Sciatic nerve (tissue), 2 donors: ENCODE measurements around the gene GSE1. TPM values are rescaled to one million over a fixed set of nuclear protein-coding genes. Genes with fewer than 3 reads are reported as not detected.

Source experiments
- ATAC-seq: fragments of 200-7000 bp; cut with Tn5 transposase; one replicate; pipeline ENCODE4 v1.9.1; 2020; ENCODE audit warnings: mild to moderate bottlenecking, moderate library complexity
- DNase-seq: peaks from one replicate; pipeline ENCODE4 v3.0.0-alpha.2; 2020; ENCODE audit warnings: low spot score
- intact Hi-C: fragments of 100-400 bp; cut with DNase I; formaldehyde crosslinking; loops from one replicate; pipeline ENCODE4 v1.14.2; 2022
- total RNA-seq: library from RNA; stranded (reverse); fragmentation: NEBNext Ultra II Directional; extraction: Animal tissue kit (Norgen Biotek cat#: 25700); gene quantifications from one replicate; pipeline ENCODE4 v1.2.1, GENCODE V29; 2021
- donor health status: DM: no; HTN: no; CAD: no.
- donor health status: DM: no; HTN: no; CAD: no.

The GSE1 gene
- total RNA-seq, 1 donor from 2014 or later, result 97.3 TPM

- DNase-seq, result no peak
- intact Hi-C loops, result no loop called here
- no peak for ATAC-seq
Measured at GRCh38 chr16:85661740-85662481, 48.8 kb downstream of the GSE1 start.

GRCh38 chr16:85662482-85662812, 49.3 kb downstream of the GSE1 start:
- no peak for ATAC-seq
- intact Hi-C loops, result no loop called here
- DNase-seq, result no peak

- intact Hi-C loops, result no loop called here
- DNase-seq, result no peak
- ATAC-seq, result no peak
Measured at GRCh38 chr16:85662976-85663830, 50.1 kb downstream of the GSE1 start.

GRCh38 chr16:85663891-85664321, 50.8 kb downstream of the GSE1 start:
- peak; percentile 23 for ATAC-seq
- intact Hi-C loops, result no loop called here
- no peak for DNase-seq

- DNase-seq, result no peak
- ATAC-seq, result no peak
- intact Hi-C loops, result loop anchor here (5.0 kb wide), 1 partner anchor 247 kb away; no protein-coding TSS in a partner anchor
Measured at GRCh38 chr16:85664580-85665372, 51.7 kb downstream of the GSE1 start.

GRCh38 chr16:85665373-85665740, 52.2 kb downstream of the GSE1 start:
- DNase-seq, result no peak
- ATAC-seq, result no peak
- intact Hi-C loops, result loop anchor here (5.0 kb wide), 1 partner anchor 248 kb away; no protein-coding TSS in a partner anchor

GRCh38 chr16:85665929-85666328, 52.8 kb downstream of the GSE1 start:
- intact Hi-C loops, result loop anchor here (5.0 kb wide), 1 partner anchor 249 kb away; no protein-coding TSS in a partner anchor
- no peak for ATAC-seq
- no peak for DNase-seq

- intact Hi-C loops, result loop anchor here (5.0 kb wide), 1 partner anchor 250 kb away; no protein-coding TSS in a partner anchor
- no peak for ATAC-seq
Measured at GRCh38 chr16:85667261-85667660, 54.1 kb downstream of the GSE1 start.

GRCh38 chr16:85667841-85668413, 54.8 kb downstream of the GSE1 start:
- DNase-seq, result no peak
- ATAC-seq, result no peak
- intact Hi-C loops, result loop anchor here (5.0 kb wide), 1 partner anchor 251 kb away; no protein-coding TSS in a partner anchor

More at GRCh38 chr16:85667261-85667660, 54.1 kb downstream of the GSE1 start:
- no peak for DNase-seq

GRCh38 chr16:85668676-85669424, 55.7 kb downstream of the GSE1 start:
- intact Hi-C loops, result loop anchor here (5.0 kb wide), 1 partner anchor 252 kb away; no protein-coding TSS in a partner anchor
- ATAC-seq (no peak), DNase-seq (no peak)

GRCh38 chr16:85670840-85671239, 57.7 kb downstream of the GSE1 start:
- DNase-seq, result no peak
- intact Hi-C loops, result no loop called here
- ATAC-seq, result no peak

- intact Hi-C loops, result no loop called here
- peak; percentile 73 for ATAC-seq
- no peak for DNase-seq
Measured at GRCh38 chr16:85673529-85674417, 60.7 kb downstream of the GSE1 start.

GRCh38 chr16:85674418-85674755, 61.3 kb downstream of the GSE1 start:
- ATAC-seq (no peak), DNase-seq (no peak)
- intact Hi-C loops, result no loop called here

GRCh38 chr16:85674828-85675227, 61.7 kb downstream of the GSE1 start:
- intact Hi-C loops, result no loop called here
- no peak for ATAC-seq
- no peak for DNase-seq

- DNase-seq (no peak), ATAC-seq (no peak)
- intact Hi-C loops, result no loop called here
Measured at GRCh38 chr16:85675251-85675874, 62.2 kb downstream of the GSE1 start.

- intact Hi-C loops, result no loop called here
- ATAC-seq (no peak), DNase-seq (no peak)
Measured at GRCh38 chr16:85676466-85676865, 63.3 kb downstream of the GSE1 start.

GRCh38 chr16:85677383-85677967, 64.4 kb downstream of the GSE1 start:
- intact Hi-C loops, result no loop called here
- DNase-seq, result no peak
- no peak for ATAC-seq
